ENCODE results near the gene RPRD1B.
A peak's percentile ranks its signal among the peaks of the same experiment; 100 is the strongest.
"Not testable (repeated sequence)": the region's sequence is repeated elsewhere in the genome, so short reads cannot be mapped to it uniquely, and the experiment has no call there.

Gene RPRD1B

DNA sequence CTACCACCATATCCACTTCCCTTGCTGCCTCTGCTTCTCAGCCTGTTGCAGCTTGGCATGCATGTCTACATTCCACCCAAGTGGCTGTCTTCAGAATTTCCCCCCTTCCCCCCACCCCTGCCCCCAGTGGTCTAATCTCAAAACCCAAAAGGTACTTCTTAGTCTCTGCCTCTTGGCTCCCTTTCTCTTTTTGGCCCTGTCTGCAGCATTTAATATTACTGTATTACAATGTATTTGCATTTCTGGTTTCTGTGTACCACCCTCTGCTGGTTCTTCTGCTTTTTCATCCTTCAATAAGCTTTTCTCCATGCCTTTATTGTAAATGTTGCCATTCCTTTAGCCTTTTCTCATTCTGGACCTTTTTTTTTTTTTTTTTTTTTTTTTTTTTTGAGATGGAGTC is 43.0 kb downstream of the RPRD1B start:
- no peak for DNase-seq

DNA sequence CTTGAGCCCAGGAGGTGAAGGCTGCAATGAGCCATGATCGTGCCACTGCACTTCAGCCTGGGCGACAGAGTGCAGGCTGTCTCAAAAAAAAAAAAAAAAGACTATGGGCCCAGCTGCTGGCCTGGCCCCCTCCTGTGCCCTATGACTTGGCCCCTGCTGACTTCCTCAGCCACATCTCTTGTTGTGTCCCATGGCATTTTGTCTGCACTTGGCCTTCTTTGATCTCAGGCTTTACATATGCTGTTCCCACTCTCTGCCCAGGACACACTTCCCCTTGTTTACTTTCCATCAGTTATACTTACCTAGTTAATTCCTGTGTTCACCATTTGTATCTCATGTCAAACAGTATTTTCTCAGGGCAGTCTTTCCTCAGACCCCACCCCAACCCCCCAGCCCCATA is 44.5 kb downstream of the RPRD1B start:
- DNase-seq = no peak

DNA sequence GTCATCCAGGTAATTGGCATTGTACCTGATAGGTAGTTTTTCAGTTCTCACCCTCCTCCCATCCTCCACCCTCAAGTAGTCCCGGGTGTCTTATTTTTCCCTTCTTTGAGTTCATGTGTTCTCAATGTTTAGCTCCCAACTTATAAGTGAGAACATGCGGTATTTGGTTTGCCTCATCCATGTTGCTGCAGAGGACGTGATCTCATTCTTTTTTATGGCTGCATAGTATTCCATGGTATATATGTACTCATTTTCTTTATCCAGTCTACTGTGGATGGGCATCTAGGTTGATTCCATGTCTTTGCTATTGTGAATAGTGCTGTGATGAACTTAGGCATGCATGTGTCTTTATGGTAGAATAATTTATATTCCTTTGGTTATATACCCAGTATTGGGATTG is 45.8 kb downstream of the RPRD1B start:
- no peak for DNase-seq

GRCh38 chr20:38081575-38081974 is 48.0 kb downstream of the RPRD1B start:
- no peak for DNase-seq

DNA sequence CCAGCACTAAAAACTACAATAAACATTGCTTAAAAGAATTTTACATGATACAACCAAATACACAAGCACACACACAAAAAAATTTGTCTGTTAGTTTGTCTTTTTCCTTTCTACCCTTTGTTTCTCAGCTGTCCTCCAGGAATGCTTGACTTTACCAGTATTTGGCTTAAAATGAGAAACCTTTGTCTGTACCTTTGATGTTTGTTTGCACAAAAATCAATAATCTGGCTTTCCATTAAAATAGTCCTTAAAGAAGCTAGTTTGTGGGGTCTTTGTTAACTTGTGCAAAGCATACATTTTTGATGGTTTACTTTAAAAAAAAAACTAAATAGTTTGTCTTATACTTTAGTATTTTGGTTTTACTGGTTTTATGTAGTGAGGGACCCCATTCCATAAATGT is 49.3 kb downstream of the RPRD1B start:
- DNase-seq = no peak

DNA sequence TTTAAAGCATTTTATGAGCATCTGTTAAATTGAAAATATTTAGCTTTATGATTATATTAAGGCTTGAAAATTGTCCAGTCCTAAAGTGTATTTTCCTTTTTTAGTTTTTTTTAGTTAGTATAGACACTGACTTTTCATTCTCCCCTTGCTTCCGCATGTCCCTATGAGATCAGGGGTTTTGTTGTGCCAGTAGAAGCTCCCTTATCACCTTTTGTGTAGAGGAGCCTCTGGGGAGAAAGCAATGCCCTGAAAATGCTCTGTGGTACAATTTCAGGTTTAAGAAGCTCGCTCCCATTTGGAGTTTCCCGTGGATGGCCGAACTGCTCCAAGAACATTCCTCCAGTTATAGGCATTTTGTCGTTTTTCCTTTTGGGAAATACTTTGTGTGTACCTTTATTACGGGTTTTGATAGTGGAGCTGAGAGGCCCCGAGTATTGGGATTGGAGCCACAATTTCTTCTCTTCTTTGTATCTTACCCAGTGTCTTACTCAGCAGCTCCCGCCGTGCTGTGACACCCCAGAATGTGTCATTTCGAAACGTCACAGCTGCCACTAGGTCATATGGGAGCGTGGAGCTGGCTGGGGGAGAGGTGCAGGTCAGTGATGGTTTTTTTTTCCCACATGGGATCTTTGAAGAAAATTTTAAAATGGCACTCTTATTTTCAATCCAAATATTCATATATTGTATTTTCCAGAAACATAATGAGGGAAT is 49.9 kb downstream of the RPRD1B start:
- DNase-seq = no peak

- no peak for DNase-seq
These were observed 50.9 kb downstream of the RPRD1B start for GRCh38 chr20:38084425-38084951.

GRCh38 chr20:38085026-38085425 is 51.5 kb downstream of the RPRD1B start:
- no peak for DNase-seq

DNA sequence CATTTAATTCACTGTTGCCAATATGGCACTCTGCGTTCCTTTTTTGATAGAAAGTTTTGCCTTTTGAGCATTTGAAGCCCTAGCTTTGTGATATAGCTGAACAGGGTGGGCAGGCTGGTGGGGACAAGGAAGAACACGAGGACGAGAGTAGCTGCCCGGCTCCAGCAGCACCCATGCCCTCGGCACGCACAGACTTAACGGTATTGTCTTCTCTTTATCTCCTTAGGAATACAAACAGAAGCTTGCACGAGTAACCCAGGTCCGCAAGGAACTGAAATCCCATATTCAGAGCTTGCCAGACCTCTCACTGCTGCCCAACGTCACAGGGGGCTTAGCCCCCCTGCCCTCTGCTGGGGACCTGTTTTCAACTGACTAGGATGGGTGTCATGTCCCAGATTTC is 56.0 kb downstream of the RPRD1B start:
- DNase-seq = no peak

GRCh38 chr20:38090061-38090460 is 56.5 kb downstream of the RPRD1B start:
- DNase-seq = no peak

- no peak for DNase-seq
These were observed 58.1 kb downstream of the RPRD1B start for GRCh38 chr20:38091441-38092216.

GRCh38 chr20:38092260-38092857 is 58.8 kb downstream of the RPRD1B start:
- no peak for DNase-seq

DNA sequence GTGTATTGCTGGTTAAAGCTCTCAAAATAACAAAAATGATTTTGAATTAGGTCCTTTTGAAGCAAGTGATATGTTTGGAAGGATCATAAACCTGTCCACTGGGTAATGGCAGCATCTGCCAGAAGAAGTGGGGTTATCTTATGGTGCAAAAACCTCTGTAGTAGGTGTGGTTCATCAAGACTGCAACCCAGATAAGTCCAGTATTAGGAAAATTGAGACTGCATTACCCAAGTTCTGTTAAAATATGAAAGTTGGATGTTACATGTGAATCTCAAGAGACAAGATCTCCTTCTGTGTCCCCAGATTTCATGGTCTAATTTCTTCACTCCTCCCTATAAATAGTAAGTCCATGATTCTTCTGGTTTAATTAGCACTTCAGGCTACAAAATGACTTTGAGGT is 59.4 kb downstream of the RPRD1B start:
- DNase-seq = no peak

DNA sequence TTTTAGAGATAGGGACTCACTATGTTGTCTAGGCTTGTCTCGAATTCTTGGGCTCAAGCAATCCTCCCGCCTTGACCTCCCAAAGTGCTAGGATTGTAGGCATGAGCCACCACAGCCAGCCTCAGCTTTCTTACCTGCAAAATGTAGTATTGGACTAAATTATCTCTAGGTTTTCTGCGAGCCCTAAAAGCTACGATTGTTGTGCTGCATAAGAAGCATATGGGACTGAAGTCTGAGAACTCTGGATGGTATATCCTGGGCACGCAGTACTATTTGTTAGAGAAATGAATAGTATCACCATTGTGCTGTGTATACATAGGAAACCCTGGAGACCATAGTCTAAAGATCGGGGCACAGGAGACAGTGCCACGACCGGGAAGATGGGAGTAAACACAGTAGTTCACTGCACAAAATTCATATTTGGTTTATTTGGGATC is 60.1 kb downstream of the RPRD1B start:
- DNase-seq = no peak

- peak; percentile 33 for DNase-seq
These were observed 60.9 kb downstream of the RPRD1B start for GRCh38 chr20:38094373-38094891.

DNA sequence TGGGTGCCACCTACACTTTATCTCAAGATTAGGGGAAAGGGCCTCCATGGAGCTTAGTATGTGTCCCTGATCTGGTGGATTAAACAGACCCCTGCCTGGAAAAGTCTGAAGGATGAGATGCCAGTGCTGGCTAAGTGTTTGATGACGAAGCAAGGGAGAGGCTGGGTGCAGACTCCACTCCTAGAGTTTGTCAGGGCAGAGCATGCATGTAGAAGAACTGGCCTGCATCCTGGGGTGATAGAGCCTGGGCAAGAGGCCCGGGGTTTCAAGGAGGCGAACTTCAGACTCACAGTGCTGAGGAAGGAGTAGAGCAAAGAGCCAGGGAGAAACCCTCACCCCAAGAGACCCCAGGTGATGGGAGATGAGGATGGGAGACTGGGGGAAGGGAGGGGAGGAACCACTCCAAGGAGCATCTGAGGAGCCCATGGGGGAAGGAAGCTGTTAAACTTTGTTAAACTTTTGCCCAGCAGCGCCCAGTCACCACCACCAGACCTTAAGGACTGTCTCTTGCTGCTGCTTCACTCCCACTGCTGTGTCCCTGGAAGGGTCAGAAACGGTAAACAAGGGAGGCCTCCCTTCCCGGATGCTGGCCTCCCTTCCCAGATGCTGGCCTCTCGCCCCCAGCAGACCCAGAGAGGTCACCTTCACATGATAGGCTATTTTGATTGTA is 61.6 kb downstream of the RPRD1B start:
- DNase-seq = no peak

- no peak for DNase-seq
These were observed 65.4 kb downstream of the RPRD1B start for GRCh38 chr20:38098952-38099351.

GRCh38 chr20:38102206-38102605 is 68.7 kb downstream of the RPRD1B start:
- DNase-seq = not testable (repeated sequence)

GRCh38 chr20:38104285-38104684 is 70.7 kb downstream of the RPRD1B start:
- DNase-seq = no peak

DNA sequence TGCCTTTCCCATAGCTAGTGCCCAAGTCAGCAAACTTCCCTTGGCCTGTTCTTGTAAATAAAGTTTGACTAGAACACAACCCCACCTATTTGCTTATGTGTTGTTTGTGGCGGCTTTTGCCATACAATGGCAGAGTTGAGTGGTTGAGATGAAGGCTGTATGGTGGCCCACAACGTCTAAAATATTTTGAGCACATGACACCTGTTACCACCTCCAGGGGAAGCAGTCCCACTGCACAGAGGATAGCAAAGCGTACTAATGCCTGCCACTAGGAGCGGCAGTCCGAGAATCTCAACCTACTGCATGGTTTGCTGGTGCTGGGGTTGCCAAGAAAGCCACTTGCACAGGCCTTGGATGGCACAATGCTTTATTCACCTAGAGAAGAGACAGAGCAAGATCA is 72.9 kb downstream of the RPRD1B start:
- DNase-seq = no peak

- DNase-seq = not testable (repeated sequence)
These were observed 73.8 kb downstream of the RPRD1B start for GRCh38 chr20:38107386-38107785.

- not testable (repeated sequence) for DNase-seq
These were observed 74.4 kb downstream of the RPRD1B start for GRCh38 chr20:38107916-38108315.

DNA sequence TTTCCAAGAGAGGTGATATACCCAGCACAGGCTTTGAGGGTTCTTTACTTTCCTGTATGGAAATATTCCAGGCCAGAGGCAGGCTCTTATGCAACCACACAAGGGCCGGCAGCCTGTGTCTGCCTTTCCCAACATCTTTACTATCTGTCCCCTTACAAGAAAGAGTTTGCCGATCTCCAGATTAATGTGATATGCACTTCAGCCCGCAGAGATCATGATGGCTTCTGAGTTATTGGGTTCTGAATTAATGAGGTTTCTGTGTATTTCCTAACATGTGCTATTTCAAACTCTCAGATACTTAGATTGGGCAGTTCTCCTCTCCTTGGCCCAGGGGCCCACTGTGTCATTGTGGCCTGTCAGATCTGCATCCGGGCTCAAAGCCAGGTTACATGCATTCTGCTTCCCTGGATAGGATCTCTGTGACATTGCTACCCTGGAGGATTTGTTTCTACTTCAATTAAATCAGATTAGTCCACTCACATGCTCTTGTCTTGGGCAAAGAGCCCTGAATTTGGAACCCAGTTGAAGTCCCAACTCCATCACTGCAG is 75.0 kb downstream of the RPRD1B start:
- DNase-seq = no peak
